ENCODE results near the gene HERPUD2.

The HERPUD2 gene

DNA sequence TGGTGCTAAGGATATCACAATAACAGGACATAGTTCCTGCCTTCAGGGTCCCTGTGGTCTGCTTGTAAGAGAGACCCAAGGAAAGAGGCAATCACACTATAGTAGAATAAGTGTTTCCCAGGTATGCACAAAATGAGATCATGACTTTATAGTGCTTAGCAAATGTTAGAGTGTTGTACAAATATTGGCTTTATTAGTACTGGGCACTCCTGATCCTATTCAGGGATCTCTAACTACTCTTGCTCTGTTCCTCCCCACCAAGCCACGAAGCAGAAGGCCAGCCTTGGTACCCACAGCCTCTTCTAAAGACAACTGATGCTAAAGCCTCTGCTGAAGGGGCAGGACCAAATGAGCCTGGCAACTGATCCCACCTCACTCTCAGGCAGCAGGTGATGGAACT lies 75.1 kb downstream of the HERPUD2 start:
- DNase-seq (ENCODE audit: low read depth): no peak
- no peak overlapping the region for H3K4me3 ChIP-seq (ENCODE audit: low read length)
- TF ChIP-seq, protein P1, sequence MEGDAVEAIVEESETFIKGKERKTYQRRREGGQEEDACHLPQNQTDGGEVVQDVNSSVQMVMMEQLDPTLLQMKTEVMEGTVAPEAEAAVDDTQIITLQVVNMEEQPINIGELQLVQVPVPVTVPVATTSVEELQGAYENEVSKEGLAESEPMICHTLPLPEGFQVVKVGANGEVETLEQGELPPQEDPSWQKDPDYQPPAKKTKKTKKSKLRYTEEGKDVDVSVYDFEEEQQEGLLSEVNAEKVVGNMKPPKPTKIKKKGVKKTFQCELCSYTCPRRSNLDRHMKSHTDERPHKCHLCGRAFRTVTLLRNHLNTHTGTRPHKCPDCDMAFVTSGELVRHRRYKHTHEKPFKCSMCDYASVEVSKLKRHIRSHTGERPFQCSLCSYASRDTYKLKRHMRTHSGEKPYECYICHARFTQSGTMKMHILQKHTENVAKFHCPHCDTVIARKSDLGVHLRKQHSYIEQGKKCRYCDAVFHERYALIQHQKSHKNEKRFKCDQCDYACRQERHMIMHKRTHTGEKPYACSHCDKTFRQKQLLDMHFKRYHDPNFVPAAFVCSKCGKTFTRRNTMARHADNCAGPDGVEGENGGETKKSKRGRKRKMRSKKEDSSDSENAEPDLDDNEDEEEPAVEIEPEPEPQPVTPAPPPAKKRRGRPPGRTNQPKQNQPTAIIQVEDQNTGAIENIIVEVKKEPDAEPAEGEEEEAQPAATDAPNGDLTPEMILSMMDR (IDR thresholded peaks at IDR 0.05; ENCODE audit: insufficient read depth, low read depth, low read length, missing control alignments): no peak

DNA sequence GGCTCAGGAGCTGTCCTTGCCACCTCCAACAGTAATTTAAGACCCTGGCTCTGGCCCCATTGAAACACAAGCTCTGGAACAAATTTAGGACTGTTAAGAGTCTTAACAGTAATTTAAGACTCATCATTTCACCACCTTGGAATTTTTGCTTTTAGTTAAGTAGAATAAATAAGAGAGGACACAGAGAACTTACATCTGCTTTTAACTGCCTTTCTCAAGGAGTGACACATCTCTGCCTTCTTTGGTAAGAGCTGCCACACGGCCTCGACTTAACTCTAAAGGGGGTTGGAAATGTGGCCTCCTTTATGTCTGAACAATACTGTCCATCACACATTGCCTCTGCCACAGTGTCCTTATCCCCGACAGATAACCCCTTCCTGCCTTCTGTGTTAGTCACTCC lies 77.9 kb downstream of the HERPUD2 start:
- TF ChIP-seq, protein P1 (IDR thresholded peaks at IDR 0.05; ENCODE audit: insufficient read depth, low read depth, low read length, missing control alignments): no peak
- no peak overlapping the region for H3K4me3 ChIP-seq (ENCODE audit: low read length)
- no peak for DNase-seq (ENCODE audit: low read depth)

DNA sequence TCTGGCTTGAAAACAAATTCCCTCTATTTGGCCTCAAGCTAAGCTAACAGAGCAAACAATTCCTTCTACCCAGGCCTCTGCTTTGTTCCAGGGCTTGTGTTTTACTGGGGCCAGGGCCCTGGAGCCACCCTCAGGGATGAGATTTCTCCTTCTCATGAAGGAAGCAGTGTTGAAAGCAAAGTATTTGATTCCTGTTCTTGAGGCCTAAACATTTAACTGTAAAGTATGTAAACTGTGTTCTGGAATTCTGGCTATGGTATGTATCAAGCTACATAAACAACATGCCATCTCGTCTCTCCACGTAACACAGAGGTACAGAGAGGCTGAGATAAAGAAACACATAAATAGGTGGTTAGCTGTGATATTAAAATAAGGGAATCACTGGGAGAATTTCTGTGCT lies 81.8 kb downstream of the HERPUD2 start:
- no peak for DNase-seq (ENCODE audit: low read depth)

DNA sequence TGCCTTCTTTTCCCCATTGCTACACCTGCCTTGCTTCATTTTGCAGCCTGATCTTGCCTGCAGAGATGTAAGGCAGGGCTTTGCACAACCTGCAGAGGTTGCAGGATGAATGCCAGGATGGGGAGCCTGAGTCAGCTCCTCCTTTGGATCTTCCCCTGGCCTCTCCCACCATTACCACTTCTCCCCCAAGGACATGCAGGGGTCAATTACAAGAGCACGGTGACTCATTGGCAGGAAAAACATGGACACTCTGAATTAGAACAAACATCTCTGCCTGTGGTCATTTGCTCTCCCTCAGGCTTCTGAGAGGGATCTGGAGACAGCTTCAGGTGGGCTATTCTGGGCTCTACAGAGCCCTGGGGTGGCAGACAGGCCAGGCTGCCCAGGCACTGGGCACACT lies 89.2 kb downstream of the HERPUD2 start:
- TF ChIP-seq, protein P1 (IDR thresholded peaks at IDR 0.05; ENCODE audit: insufficient read depth, low read depth, low read length, missing control alignments): no peak
- DNase-seq (ENCODE audit: low read depth): peak; percentile 27
- H3K4me3 ChIP-seq (ENCODE audit: low read length): no peak overlapping the region

More for the DNA sequence above, 81.8 kb downstream of the HERPUD2 start:
- no peak overlapping the region for H3K4me3 ChIP-seq (ENCODE audit: low read length)
- TF ChIP-seq, protein P1 (IDR thresholded peaks at IDR 0.05; ENCODE audit: insufficient read depth, low read depth, low read length, missing control alignments): no peak

DNA sequence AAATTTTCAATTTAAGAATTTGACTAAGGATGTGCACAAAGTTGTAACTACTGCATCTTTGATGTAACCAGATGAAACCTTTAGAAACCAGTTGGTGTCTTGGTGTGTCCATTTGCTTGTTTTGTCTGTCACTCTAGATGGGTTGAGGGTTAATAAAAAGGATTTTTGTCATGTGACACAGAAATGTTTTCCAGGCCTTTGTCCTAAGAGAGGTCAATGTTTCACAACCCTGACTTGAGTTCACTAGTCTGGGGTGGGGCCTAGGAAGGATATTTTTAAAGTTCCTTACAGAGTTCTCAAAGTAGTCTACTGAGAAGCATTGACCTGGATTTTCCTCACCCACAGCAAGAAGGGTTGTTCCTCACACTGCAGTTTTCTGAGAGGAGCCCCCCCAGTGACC lies 90.3 kb downstream of the HERPUD2 start:
- TF ChIP-seq, protein P1 (IDR thresholded peaks at IDR 0.05; ENCODE audit: insufficient read depth, low read depth, low read length, missing control alignments): no peak
- no peak overlapping the region for H3K4me3 ChIP-seq (ENCODE audit: low read length)
- no peak for DNase-seq (ENCODE audit: low read depth)

DNA sequence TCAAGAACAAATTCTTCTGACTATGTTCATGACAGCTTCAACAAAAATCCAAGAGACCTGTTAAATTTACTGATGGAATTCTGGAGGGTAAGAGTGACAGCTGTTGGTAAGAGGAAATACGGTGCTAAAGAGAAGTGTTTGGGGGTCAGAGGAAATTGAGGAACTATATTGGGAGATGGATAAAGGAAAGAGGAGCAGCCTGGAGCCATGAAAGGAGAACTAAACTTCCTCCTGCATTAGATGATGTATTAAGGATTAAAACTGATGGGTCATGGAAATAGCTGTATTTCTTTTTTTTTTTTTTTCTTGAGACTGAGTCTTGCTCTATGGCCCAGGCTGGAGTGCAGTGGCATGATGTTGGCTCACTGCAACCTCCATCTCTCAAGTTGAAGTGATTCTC lies 95.3 kb downstream of the HERPUD2 start:
- TF ChIP-seq, protein P1 (IDR thresholded peaks at IDR 0.05; ENCODE audit: insufficient read depth, low read depth, low read length, missing control alignments): no peak
- DNase-seq (ENCODE audit: low read depth): no peak
- H3K4me3 ChIP-seq (ENCODE audit: low read length): no peak overlapping the region

DNA sequence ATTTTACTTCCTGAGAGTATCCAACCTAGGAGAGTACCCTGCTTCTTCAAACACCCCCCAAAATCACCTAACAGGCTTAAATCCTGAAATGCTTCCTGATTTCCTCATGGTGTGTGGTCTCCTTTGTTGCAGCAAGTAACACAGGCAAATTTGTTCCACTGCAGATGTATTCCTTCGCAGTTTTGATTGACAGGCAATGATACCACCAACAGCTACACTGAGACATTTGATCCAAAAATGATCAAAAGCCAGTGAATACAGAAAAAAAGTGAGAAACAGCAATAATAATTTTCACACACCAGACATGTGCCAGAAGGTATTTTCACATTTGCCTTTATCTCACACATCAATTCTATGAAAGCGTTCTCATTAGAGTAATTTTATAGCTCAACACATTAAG lies 95.9 kb downstream of the HERPUD2 start:
- no peak overlapping the region for H3K4me3 ChIP-seq (ENCODE audit: low read length)
- DNase-seq (ENCODE audit: low read depth): no peak
- TF ChIP-seq, protein P1 (IDR thresholded peaks at IDR 0.05; ENCODE audit: insufficient read depth, low read depth, low read length, missing control alignments): no peak
